ENCODE measurements around the gene CMC2. TPM values are rescaled to one million over a fixed set of nuclear protein-coding genes. Genes with fewer than 3 reads are reported as not detected.

Gene CMC2
- total RNA-seq, result 100 to 1,000 TPM in 1 of 2 donors, 10 to 100 TPM in 1; 38.9 to 153 TPM

DNA sequence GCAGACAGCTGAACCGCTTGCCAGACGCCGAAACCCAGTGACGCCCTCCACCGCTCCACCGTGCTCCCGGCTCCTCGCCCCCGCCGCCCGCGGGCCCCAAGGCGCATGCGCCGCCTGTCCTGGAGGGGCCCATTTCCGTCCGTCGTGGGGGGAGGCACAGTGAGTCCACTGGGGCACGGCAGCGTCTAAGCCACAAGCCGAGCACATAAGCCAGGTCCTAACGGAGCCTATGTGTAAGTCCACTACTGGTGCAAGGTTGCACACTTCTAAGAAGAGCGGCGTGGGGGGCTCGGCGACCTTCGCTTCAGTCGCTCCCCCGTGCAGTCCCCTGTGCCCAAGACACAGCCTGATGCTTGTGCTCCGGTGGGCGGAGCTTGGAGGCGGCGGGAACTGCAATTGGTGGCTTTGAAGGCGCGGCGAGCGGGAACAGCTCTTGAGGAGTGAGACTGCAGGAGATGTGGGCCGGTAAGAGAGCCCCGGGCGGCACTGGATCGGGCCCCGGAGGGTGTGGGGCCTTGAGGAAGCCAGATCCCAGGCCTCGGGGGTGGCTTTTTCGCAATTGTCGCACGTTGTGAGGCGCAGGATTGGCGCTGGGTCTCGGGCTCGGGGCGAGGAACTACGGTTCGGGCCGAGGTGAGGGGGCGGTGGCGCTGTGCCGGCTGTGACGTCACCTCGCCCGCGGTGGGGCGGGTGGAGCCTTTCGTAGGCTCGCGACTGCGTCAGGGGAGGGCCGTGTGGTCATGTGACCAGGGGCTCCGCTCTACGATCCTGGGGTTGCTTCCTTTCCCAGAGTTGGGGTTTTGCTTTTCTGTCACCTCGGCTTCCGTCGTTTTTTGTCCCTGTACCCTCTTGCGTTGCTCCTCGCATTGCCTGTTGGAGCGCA, at the start of gene CMC2, which contains the start of gene CENPN:
Gene CMC2 (minus strand): TSS at position 73 of the 883 bp plus-strand sequence. CDS start 9,491 bp downstream, outside the sequence.
Gene CENPN (plus strand): TSS at position 402 of the 883 bp plus-strand sequence. CDS start 4,726 bp downstream, outside the sequence.
- intact Hi-C loops (cut with DNase I), result loop anchor here (2.0 to 10.0 kb wide), 2 partner anchors 68 to 90 kb away; partner anchors contain the start of genes C16orf46 and GCSH
- H3K4me3 ChIP-seq, result peak within 1 kb of the TSS; percentile 86 to 99
- peaks cover 11% of the 10 kb centered on the region for H3K4me1 ChIP-seq (replicated peaks)
- no peaks in the 10 kb centered on the region for H3K27me3 ChIP-seq (replicated peaks; ENCODE audit: insufficient read depth)
- no peaks in the 10 kb centered on the region for H3K36me3 ChIP-seq
- TF ChIP-seq POLR2AphosphoS5 (IDR thresholded peaks at IDR 0.05) (peak; percentile 92), POLR2A (IDR thresholded peaks at IDR 0.05) (peak; percentile 91)
- TF ChIP-seq, protein P1, sequence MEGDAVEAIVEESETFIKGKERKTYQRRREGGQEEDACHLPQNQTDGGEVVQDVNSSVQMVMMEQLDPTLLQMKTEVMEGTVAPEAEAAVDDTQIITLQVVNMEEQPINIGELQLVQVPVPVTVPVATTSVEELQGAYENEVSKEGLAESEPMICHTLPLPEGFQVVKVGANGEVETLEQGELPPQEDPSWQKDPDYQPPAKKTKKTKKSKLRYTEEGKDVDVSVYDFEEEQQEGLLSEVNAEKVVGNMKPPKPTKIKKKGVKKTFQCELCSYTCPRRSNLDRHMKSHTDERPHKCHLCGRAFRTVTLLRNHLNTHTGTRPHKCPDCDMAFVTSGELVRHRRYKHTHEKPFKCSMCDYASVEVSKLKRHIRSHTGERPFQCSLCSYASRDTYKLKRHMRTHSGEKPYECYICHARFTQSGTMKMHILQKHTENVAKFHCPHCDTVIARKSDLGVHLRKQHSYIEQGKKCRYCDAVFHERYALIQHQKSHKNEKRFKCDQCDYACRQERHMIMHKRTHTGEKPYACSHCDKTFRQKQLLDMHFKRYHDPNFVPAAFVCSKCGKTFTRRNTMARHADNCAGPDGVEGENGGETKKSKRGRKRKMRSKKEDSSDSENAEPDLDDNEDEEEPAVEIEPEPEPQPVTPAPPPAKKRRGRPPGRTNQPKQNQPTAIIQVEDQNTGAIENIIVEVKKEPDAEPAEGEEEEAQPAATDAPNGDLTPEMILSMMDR (IDR thresholded peaks at IDR 0.05), result peak in 2 of 4 experiments; percentile 24 to 26
- DNase-seq (ENCODE audit: low spot score), result peak; percentile 99
- under 1% methylated on average over 53 of the region's 75 CpGs for WGBS
- H3K9me3 ChIP-seq, result no peaks in the 10 kb centered on the region
- H3K27ac ChIP-seq, result peak within 1 kb of the TSS; percentile 98 to 99

DNA sequence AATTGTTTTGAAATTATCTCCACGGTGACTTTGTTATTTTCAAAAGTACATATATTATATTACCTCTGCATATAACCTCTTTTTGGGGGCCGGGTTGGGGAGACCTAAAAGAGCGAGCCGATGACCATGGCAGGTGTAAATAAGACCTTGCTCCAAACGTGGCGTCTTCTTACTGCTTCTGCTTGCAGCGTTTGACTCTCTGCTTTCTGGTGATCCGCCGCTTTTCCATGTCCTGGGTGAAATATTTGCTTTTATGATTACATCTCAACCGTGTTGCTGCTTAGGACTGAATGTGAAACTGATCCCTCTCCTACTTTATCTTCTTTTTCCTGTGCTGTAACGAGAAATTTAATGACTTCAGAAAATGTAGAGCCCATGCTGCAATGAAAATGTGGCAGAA, 47.1 kb upstream of the CMC2 start:
- Histone ChIP-seq H3K27ac (no peak overlapping the region), H3K4me1 (replicated peaks) (no peaks in the 10 kb centered on the region), H3K36me3 (no peaks in the 10 kb centered on the region), H3K27me3 (replicated peaks; ENCODE audit: insufficient read depth) (no peaks in the 10 kb centered on the region), H3K9me3 (no peaks in the 10 kb centered on the region), H3K4me3 (no peak overlapping the region)
- WGBS, result 55% methylated on average over 11 of the region's 11 CpGs
- TF ChIP-seq, protein P1 (IDR thresholded peaks at IDR 0.05), result no peak
- TF ChIP-seq POLR2AphosphoS5 (IDR thresholded peaks at IDR 0.05) (no peak), POLR2A (IDR thresholded peaks at IDR 0.05) (no peak)
- DNase-seq (ENCODE audit: low spot score), result no peak
- intact Hi-C loops (cut with DNase I), result no loop called here

DNA sequence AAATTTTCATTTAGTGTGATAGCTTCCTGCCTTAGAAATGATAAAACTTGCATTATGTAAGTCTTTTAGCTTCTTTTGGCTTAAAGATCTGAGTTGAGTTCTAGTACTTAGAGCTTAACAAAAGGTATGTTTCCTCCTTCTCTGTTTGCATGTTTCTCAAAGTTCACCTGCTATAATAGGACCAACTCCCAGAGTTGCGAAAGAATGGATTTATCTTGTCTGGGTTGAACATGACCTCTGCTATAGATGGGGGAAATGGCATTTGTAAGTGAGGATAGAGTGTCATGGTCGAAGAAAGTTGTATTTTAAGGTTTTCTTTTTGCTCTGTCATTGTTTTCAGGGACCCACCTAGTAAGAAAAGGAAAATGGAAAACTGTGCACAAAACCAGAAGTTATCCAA, 36.1 kb upstream of the CMC2 start:
- H3K27ac ChIP-seq, result no peak overlapping the region
- WGBS, result 96% methylated on average over 2 of the region's 2 CpGs
- no peaks in the 10 kb centered on the region for H3K9me3 ChIP-seq
- H3K36me3 ChIP-seq, result peaks cover 0 to 13% of the 10 kb centered on the region in 2 donors
- TF ChIP-seq POLR2A (IDR thresholded peaks at IDR 0.05), result no peak
- no peak for TF ChIP-seq POLR2AphosphoS5 (IDR thresholded peaks at IDR 0.05)
- TF ChIP-seq, protein P1 (IDR thresholded peaks at IDR 0.05), result no peak
- no peak for DNase-seq (ENCODE audit: low spot score)
- intact Hi-C loops (cut with DNase I), result no loop called here
- peaks cover under 1% of the 10 kb centered on the region for H3K4me1 ChIP-seq (replicated peaks)
- no peaks in the 10 kb centered on the region for H3K27me3 ChIP-seq (replicated peaks; ENCODE audit: insufficient read depth)
- no peak overlapping the region for H3K4me3 ChIP-seq

- Histone ChIP-seq H3K4me3 (no peak overlapping the region), H3K36me3 (peaks cover 0 to 13% of the 10 kb centered on the region in 2 donors), H3K27ac (no peak overlapping the region), H3K4me1 (replicated peaks) (peaks cover 5% of the 10 kb centered on the region), H3K27me3 (replicated peaks; ENCODE audit: insufficient read depth) (no peaks in the 10 kb centered on the region), H3K9me3 (no peaks in the 10 kb centered on the region)
- TF ChIP-seq, protein P1 (IDR thresholded peaks at IDR 0.05), result no peak
- TF ChIP-seq POLR2A (IDR thresholded peaks at IDR 0.05) (no peak), POLR2AphosphoS5 (IDR thresholded peaks at IDR 0.05) (no peak)
- 73% methylated on average over 4 of the region's 4 CpGs for WGBS
- intact Hi-C loops (cut with DNase I), result no loop called here
- no peak for DNase-seq (ENCODE audit: low spot score)
Measured at GRCh38 chr16:81041696-81042095, 35.0 kb upstream of the CMC2 start.
